Measurements from ENCODE around the gene PLCL2. TPM values are rescaled to one million over a fixed set of nuclear protein-coding genes. Genes with fewer than 3 reads are reported as not detected.
A peak's percentile ranks its signal among the peaks of the same experiment; 100 is the strongest.

The PLCL2 gene
- total and polyA plus RNA-seq, 2 experiments from 2014 or later: 1.6 to 9.7 TPM

GRCh38 chr3:17088017-17088416 is 203.3 kb downstream of the PLCL2 start:
- TF ChIP-seq ZNF114 (CRISPR knock-in tag; IDR thresholded peaks at IDR 0.05): no peak
- TF ChIP-seq, protein P1, sequence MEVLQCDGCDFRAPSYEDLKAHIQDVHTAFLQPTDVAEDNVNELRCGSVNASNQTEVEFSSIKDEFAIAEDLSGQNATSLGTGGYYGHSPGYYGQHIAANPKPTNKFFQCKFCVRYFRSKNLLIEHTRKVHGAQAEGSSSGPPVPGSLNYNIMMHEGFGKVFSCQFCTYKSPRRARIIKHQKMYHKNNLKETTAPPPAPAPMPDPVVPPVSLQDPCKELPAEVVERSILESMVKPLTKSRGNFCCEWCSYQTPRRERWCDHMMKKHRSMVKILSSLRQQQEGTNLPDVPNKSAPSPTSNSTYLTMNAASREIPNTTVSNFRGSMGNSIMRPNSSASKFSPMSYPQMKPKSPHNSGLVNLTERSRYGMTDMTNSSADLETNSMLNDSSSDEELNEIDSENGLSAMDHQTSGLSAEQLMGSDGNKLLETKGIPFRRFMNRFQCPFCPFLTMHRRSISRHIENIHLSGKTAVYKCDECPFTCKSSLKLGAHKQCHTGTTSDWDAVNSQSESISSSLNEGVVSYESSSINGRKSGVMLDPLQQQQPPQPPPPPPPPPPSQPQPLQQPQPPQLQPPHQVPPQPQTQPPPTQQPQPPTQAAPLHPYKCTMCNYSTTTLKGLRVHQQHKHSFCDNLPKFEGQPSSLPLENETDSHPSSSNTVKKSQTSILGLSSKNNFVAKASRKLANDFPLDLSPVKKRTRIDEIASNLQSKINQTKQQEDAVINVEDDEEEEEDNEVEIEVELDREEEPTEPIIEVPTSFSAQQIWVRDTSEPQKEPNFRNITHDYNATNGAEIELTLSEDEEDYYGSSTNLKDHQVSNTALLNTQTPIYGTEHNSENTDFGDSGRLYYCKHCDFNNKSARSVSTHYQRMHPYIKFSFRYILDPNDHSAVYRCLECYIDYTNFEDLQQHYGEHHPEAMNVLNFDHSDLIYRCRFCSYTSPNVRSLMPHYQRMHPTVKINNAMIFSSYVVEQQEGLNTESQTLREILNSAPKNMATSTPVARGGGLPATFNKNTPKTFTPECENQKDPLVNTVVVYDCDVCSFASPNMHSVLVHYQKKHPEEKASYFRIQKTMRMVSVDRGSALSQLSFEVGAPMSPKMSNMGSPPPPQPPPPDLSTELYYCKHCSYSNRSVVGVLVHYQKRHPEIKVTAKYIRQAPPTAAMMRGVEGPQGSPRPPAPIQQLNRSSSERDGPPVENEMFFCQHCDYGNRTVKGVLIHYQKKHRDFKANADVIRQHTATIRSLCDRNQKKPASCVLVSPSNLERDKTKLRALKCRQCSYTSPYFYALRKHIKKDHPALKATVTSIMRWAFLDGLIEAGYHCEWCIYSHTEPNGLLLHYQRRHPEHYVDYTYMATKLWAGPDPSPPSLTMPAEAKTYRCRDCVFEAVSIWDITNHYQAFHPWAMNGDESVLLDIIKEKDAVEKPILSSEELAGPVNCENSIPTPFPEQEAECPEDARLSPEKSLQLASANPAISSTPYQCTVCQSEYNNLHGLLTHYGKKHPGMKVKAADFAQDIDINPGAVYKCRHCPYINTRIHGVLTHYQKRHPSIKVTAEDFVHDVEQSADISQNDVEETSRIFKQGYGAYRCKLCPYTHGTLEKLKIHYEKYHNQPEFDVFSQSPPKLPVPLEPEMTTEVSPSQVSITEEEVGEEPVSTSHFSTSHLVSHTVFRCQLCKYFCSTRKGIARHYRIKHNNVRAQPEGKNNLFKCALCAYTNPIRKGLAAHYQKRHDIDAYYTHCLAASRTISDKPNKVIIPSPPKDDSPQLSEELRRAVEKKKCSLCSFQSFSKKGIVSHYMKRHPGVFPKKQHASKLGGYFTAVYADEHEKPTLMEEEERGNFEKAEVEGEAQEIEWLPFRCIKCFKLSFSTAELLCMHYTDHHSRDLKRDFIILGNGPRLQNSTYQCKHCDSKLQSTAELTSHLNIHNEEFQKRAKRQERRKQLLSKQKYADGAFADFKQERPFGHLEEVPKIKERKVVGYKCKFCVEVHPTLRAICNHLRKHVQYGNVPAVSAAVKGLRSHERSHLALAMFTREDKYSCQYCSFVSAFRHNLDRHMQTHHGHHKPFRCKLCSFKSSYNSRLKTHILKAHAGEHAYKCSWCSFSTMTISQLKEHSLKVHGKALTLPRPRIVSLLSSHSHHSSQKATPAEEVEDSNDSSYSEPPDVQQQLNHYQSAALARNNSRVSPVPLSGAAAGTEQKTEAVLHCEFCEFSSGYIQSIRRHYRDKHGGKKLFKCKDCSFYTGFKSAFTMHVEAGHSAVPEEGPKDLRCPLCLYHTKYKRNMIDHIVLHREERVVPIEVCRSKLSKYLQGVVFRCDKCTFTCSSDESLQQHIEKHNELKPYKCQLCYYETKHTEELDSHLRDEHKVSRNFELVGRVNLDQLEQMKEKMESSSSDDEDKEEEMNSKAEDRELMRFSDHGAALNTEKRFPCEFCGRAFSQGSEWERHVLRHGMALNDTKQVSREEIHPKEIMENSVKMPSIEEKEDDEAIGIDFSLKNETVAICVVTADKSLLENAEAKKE (CRISPR knock-in tag; IDR thresholded peaks at IDR 0.05): peak; percentile 45; the same call in 1 of the 2 replicates
- ATAC-seq (peak; percentile 89), DNase-seq (ENCODE audit: low spot score) (peak; percentile 37)
- no peak overlapping the region for H3K4me3 ChIP-seq
- H3F3A ChIP-seq (replicated peaks; ENCODE audit: low read depth): no peaks in the 10 kb centered on the region
- Mint-ChIP-seq H3K36me3 (ENCODE audit: low read depth) (peaks cover 4% of the 10 kb centered on the region; the same call in 2 of the 3 replicates), H3K27ac (peak overlapping the region; percentile 7; the same call in 1 of the 2 replicates), H3K9me3 (no peaks in the 10 kb centered on the region), H3K4me3 (no peak overlapping the region), H3K27me3 (ENCODE audit: insufficient read depth, low read depth, poor library complexity) (peaks cover 2% of the 10 kb centered on the region), H3K4me1 (peaks cover 34% of the 10 kb centered on the region)
- no peaks in the 10 kb centered on the region for H3K9me2 ChIP-seq (ENCODE audit: insufficient read depth)
- no peaks in the 10 kb centered on the region for H3K27me3 ChIP-seq (ENCODE audit: insufficient read depth)
- H2AFZ ChIP-seq: no peak overlapping the region
- H3K79me2 ChIP-seq (replicated peaks; ENCODE audit: insufficient read depth): no peaks in the 10 kb centered on the region
- H3K4me2 ChIP-seq: no peak overlapping the region
- no peaks in the 10 kb centered on the region for H4K20me1 ChIP-seq (replicated peaks; ENCODE audit: insufficient read depth)
- peaks cover 14% of the 10 kb centered on the region for H3K4me1 ChIP-seq (ENCODE audit: insufficient read depth)
- no peaks in the 10 kb centered on the region; the same call in 1 of the 2 replicates for H3K36me3 ChIP-seq (ENCODE audit: insufficient read depth)
- peak overlapping the region; percentile 22; the same call in 1 of the 2 replicates for H3K27ac ChIP-seq (ENCODE audit: low read depth)

GRCh38 chr3:17088602-17089313 is 204.0 kb downstream of the PLCL2 start:
- DNase-seq (ENCODE audit: low spot score): no peak
- Mint-ChIP-seq H3K4me3 (no peak overlapping the region), H3K27me3 (ENCODE audit: insufficient read depth, low read depth, poor library complexity) (peaks cover 2% of the 10 kb centered on the region), H3K27ac (no peak overlapping the region; the same call in 1 of the 2 replicates), H3K9me3 (no peaks in the 10 kb centered on the region), H3K36me3 (ENCODE audit: low read depth) (peaks cover 4% of the 10 kb centered on the region; the same call in 1 of the 3 replicates), H3K4me1 (peaks cover 34% of the 10 kb centered on the region)
- Histone ChIP-seq H2AFZ (no peak overlapping the region), H3K36me3 (ENCODE audit: insufficient read depth) (no peaks in the 10 kb centered on the region; the same call in 1 of the 2 replicates), H4K20me1 (replicated peaks; ENCODE audit: insufficient read depth) (no peaks in the 10 kb centered on the region), H3K27ac (ENCODE audit: low read depth) (no peak overlapping the region), H3F3A (replicated peaks; ENCODE audit: low read depth) (no peaks in the 10 kb centered on the region), H3K4me2 (no peak overlapping the region), H3K4me1 (ENCODE audit: insufficient read depth) (peaks cover 14% of the 10 kb centered on the region), H3K27me3 (ENCODE audit: insufficient read depth) (no peaks in the 10 kb centered on the region), H3K4me3 (no peak overlapping the region), H3K79me2 (replicated peaks; ENCODE audit: insufficient read depth) (no peaks in the 10 kb centered on the region), H3K9me2 (ENCODE audit: insufficient read depth) (0 out of 2 replicates have a peak, but pooled peaks cover 2% of the 10 kb centered on the region)
- no peak for ATAC-seq
- TF ChIP-seq, protein P2, sequence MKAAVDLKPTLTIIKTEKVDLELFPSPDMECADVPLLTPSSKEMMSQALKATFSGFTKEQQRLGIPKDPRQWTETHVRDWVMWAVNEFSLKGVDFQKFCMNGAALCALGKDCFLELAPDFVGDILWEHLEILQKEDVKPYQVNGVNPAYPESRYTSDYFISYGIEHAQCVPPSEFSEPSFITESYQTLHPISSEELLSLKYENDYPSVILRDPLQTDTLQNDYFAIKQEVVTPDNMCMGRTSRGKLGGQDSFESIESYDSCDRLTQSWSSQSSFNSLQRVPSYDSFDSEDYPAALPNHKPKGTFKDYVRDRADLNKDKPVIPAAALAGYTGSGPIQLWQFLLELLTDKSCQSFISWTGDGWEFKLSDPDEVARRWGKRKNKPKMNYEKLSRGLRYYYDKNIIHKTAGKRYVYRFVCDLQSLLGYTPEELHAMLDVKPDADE (IDR thresholded peaks at IDR 0.05): no peak
- TF ChIP-seq JUNB (IDR thresholded peaks at IDR 0.05; ENCODE audit: unreplicated experiment) (no peak), POLR2AphosphoS5 (IDR thresholded peaks at IDR 0.05; ENCODE audit: low read depth) (no peak), NANOG (IDR thresholded peaks at IDR 0.05; ENCODE audit: borderline replicate concordance) (no peak), ZNF331 (CRISPR knock-in tag; IDR thresholded peaks at IDR 0.05; ENCODE audit: low read depth) (no peak), STAT1 (IDR thresholded peaks at IDR 0.05; ENCODE audit: unreplicated experiment) (no peak), EZH2 (IDR thresholded peaks at IDR 0.05; ENCODE audit: low read depth, unreplicated experiment) (no peak)
- TF ChIP-seq, protein P3, sequence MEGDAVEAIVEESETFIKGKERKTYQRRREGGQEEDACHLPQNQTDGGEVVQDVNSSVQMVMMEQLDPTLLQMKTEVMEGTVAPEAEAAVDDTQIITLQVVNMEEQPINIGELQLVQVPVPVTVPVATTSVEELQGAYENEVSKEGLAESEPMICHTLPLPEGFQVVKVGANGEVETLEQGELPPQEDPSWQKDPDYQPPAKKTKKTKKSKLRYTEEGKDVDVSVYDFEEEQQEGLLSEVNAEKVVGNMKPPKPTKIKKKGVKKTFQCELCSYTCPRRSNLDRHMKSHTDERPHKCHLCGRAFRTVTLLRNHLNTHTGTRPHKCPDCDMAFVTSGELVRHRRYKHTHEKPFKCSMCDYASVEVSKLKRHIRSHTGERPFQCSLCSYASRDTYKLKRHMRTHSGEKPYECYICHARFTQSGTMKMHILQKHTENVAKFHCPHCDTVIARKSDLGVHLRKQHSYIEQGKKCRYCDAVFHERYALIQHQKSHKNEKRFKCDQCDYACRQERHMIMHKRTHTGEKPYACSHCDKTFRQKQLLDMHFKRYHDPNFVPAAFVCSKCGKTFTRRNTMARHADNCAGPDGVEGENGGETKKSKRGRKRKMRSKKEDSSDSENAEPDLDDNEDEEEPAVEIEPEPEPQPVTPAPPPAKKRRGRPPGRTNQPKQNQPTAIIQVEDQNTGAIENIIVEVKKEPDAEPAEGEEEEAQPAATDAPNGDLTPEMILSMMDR (conservative IDR thresholded peaks at IDR 0.05; ENCODE audit: low read depth in 2 of 2): no peak

Data from GM23338 (cell line).